Stimulated activated CD4-positive, alpha-beta T cell treated with anti-CD3 and anti-CD28 coated beads, Interleukin-1b, Interleukin-23, amount 100 ng/mL, for 24 hours (primary cell): Measurements from ENCODE around the gene RARB.
A peak's percentile ranks its signal among the peaks of the same experiment; 100 is the strongest.

Experiments used
- DNase-seq, 4 experiments: peaks; one replicate each; pipeline ENCODE4 v3.0.0-alpha.2; 2020; ENCODE audit warnings: low read depth in 4 of 4, low spot score in 1 of 4

The RARB gene

DNA sequence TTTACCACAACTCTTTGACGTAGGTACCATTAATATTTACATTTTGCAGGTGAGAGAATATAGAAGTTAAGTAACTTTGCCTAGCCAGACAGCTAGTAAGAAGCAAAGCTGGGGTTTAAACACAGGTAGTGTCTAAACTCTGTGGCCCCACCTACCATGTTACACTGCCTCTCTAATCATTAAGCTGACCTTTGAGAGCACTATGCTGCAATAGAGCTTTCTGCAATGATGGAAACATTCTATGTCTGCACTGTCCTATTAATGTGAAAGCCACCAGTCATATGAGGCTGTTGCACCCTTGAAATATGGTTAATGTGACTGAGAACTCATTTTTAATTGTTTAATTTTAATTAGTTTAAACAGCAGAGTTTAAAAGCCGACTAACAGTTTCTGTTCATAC is 6.3 kb upstream of the RARB start:
- DNase-seq = no peak

DNA sequence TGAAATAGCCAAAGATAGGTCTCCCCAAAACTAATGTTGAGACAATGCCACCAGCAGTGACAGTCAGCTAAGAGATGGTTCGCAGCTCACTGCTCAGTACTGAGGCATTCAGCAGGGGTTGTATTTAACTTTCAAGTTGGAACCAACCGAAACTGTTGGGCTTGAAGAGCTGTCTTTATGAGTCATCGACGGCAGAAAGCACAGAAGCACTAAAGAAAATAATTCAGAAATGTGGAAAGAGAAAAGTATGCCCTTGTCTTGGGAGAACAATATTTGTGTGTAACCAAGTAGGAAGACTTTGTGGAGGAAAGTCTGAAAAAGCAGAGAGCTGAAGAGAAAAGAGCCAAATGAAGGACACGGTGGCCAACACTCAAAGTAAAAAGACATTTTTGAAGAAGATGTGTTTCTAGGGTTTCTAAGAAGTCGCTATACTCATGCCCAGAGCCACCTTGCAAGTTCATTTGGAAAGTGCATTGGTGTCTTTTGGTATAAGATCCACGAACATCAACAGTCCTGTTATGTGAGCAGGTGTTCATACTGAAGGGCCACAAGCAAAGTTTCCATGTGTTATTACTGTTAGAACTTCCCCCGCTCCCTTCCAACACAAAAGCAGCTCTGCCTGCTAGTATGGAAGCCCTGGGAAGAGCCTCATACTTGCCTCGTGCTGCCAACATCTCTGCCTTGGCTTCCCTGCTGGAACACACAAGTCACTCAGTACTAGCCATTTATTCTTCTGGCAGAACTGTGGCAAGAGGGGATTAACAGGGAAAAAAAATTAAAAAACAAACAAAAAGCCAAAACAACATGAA is 4.1 kb upstream of the RARB start:
- DNase-seq = no peak

DNA sequence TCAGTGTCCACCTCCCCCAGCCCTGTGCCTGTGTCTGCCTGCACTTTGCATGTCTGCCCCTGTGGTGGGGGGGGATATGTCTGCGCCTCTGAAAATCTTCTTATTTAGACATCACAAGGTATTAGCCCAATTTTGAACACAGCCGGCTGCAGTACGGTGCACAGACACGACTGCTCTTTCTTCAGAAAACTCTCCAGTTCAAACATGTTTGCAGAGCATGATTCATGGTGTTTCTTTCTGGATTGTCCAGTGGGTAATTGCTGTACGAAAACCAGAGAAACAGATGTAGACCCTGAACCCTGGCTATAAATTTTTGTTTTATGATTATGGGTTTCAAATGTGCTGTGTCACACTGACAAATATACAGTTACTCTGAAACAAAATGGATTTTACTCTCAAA is 3.4 kb upstream of the RARB start:
- DNase-seq = no peak

GRCh38 chr3:25426408-25426807 is 1.7 kb upstream of the RARB start:
- no peak for DNase-seq

- no peak for DNase-seq
These were observed 908 bp upstream of the RARB start for GRCh38 chr3:25427155-25427554.

DNA sequence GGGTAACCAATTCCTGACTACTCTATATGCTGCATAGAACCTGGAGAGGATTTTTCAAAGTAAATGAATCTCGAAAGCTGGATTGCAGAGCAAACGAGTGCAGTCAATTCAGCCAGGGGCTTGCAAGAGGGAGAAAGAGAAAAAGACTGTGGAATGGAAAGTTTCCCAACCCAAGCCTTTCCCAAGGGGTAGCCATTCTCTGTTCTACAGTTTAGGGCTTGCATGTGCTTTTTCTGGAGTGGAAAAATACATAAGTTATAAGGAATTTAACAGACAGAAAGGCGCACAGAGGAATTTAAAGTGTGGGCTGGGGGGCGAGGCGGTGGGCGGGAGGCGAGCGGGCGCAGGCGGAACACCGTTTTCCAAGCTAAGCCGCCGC is 511 bp upstream of the RARB start:
- DNase-seq = no peak

- no peak for DNase-seq
These were observed 799 bp downstream of the RARB start for GRCh38 chr3:25428789-25429335.

GRCh38 chr3:25429361-25430286 is 1.6 kb downstream of the RARB start:
- DNase-seq = no peak

DNA sequence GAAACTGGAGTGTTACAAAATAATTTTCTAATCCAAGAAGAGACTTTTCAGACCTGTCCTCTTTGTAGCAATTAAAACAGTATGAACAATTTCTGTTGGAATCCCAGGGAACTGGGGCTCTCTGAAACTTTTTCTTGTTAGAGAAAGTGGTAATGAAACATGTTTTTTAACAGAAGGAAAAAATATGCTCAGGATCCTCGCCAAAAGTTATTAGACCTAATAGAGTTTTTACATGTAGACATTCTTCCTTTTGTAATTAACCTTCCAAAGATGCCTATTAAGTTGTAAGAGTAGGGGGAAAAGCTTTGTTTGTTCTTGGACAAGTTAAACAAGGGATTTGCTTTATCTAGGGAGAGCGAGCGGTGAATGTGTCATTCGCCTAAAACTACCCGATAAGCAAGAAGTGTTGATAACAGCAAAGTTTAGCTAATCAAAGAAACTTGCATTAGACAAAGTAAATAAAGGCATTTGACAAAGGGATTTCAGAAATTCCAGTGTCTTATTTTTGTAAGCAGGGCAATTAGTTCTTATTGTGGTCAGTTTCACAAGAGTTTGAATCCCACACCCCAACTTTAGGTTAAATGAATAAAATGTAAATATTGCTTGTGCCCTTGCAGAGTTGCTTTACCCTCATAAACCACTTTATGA is 2.3 kb downstream of the RARB start:
- no peak for DNase-seq

DNA sequence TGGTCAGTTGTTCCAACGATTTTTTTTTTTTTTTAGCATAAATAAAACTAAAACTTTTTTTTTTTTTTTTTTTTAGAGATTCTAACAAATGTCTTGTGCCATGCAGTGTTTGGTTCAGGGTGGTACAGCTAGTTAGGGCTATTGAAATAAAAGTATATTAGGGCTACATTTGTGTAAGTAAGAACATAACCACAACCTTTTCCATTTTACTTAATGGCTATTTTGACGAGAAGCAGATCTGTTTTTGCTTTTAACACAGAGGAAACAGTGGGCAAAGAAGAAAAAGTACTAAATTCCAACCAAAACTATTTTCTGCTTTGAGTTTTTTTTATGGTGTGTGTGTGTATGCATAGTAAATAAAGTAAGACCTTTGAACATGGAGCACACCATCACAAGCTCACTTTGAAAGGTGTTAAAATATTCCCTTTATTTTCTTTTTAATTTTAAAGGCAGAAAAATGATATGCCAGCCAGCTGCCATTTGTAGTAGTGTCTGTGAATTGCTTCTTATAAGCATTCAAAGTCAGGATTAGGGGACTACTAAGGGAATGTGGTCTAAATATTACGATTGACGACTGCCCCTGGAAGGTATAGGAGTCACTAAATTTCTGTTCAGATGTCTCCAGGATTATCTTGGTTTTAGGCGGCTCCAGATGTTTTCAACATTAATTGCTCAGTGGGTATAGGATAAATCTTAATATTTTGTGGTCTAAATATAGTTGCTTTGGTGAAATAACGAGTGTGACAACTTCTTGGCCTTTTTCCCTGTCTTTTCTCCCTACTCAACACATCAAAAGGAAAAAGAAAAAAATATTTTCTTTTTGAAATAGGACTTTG is 3.1 kb downstream of the RARB start:
- DNase-seq = no peak

- no peak for DNase-seq
These were observed 4.2 kb downstream of the RARB start for GRCh38 chr3:25432176-25432720.

DNA sequence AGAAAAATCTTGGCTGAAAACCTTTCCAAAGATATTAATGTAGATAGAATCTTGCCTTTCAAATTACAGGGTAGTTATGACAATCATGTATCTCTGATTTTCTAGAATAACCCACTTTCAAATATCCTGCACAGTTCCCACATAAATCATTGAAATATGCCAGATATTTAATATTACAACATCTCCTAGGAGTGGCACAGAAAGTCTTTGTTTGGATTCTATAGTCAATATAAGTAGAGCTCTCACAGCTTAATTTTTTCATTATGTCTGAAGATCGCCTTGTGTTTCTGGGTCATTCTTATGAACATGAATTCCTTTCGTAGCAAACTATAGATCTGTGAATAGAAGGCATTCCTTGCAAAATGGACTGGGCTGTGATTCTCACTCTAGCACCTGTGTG is 5.0 kb downstream of the RARB start:
- DNase-seq = no peak

- no peak for DNase-seq
These were observed 5.8 kb downstream of the RARB start for GRCh38 chr3:25433868-25434267.

GRCh38 chr3:25437953-25438352 is 9.9 kb downstream of the RARB start:
- DNase-seq = no peak

DNA sequence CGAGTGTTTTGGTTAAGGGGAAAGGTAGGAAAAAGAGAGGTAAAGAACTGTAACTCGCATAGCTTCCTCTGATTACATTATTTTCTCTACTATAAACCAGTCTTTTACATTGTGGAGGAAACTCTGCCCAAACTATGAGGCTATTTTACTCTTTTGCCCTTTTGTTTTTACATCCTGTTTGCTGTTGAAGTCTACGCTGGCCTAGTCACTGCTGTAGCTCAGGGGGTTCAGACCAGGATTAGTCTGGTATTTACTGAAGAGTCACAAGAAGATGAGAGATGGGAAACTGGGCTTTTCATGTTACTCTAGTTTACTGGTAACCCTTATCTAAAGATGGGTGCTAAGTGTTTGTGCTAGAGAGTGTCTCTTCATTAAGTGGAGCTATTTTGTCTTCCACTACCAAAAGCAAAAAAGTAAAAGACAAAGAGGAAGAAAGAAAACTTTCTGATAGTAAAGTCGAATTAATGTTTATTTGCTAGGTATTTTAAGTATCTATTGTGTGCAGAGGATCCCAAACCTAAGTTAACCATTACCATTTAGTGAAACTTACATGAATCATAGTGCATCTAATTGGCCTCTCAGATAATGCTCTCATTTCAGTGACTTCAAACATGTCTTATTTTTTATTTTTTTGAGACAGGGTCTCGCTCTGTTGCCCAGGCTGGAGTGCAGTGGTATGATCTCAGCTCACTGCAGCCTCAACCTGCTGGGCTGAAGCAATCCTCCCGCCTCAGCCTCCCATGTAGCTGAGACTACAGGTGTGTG is 10.9 kb downstream of the RARB start:
- DNase-seq = no peak

DNA sequence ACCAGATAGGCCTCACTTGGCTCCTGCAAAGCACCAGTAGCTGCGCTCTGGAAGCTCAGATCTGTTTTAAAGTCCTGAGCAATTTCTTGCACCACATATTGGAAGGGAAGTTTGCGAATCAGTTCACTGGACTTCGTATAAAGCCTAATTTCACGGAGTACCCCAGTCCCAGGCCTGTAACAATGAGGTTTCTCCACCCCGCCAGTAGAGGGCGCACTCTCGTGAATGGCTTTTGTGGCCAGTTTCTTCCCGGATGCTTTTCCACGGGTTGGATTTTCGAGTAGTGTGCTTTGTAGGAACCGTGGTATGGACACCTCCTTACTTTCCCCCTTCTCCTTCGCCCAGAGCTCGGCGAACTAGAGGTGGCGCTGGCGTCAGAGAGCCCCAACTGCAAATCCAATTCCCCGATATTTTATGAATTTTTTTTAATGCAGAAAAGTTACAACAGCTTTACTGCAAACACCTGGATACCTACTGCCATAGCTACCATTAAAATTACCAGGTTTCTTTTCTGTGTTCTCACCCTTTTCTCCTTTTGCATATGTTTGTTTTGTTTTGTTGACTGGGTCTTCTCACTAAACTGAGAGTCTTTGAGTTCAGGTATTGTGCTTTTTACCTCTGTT is 13.3 kb downstream of the RARB start:
- peak in 1 of 4 experiments; percentile 1 for DNase-seq

- DNase-seq = no peak
These were observed 14.4 kb downstream of the RARB start for GRCh38 chr3:25442486-25442885.

DNA sequence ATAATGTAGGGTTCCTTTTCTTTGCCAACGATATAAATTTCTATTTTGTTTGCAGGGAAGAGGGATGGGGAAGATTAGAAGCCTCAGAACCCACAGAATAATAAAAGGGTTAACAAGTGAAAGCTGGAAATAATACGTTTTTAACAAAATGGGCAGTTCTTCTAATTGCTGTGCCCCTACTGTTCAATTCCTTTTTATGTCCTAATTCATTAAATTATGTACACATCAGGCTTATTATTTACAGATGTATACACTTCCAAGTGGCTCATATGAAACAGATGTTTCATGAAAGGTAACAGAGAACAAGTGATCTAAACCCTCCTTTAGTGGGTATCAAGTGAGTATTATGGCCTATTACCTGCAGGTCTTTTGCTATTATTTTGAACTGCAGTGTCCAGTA is 16.2 kb downstream of the RARB start:
- DNase-seq = no peak

GRCh38 chr3:25445731-25446130 is 17.7 kb downstream of the RARB start:
- DNase-seq = no peak
